ENCODE data around the gene ETS1. TPM values are rescaled to one million over a fixed set of nuclear protein-coding genes. Genes with fewer than 3 reads are reported as not detected.

The ETS1 gene
- total and polyA plus RNA-seq, 2 experiments from 2014 or later = 25.6 to 52.6 TPM

DNA sequence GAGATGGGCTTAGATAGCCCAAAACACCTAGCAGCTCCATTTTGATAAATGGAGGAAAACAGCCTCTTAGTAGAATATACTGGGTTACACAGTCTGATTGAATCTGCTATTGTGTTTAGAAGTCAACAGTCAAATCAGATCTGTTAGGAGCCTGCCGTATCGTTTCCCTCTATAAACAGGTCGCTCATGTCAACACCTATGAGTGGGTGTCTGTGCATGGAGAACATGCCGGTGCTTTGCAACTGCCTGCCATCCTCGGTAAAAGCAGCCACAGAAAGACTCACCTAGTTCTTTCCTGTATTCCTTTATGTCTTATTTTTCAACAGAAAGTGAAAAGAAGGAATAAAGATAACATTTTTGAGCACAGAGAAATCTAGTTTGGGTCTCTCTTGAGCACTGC lies 99.4 kb downstream of the ETS1 start:
- H3K36me3 ChIP-seq (ENCODE audit: insufficient read depth) = peaks cover 28% of the 10 kb centered on the region
- ATAC-seq = no peak
- H3K4me3 Mint-ChIP-seq = no peak overlapping the region

More for the DNA sequence above, 99.4 kb downstream of the ETS1 start:
- TF ChIP-seq ETS1 (IDR thresholded peaks at IDR 0.05) (no peak), ZNF114 (CRISPR knock-in tag; IDR thresholded peaks at IDR 0.05) (no peak), CREB1 (CRISPR knock-in tag; IDR thresholded peaks at IDR 0.05; ENCODE audit: low read depth) (no peak), EZH2 (IDR thresholded peaks at IDR 0.05; ENCODE audit: low read depth, unreplicated experiment) (no peak), POLR2AphosphoS5 (IDR thresholded peaks at IDR 0.05; ENCODE audit: low read depth) (no peak), EZH2phosphoT487 (IDR thresholded peaks at IDR 0.05; ENCODE audit: unreplicated experiment) (no peak), JUNB (IDR thresholded peaks at IDR 0.05; ENCODE audit: unreplicated experiment) (no peak), ZNF331 (CRISPR knock-in tag; IDR thresholded peaks at IDR 0.05; ENCODE audit: low read depth) (no peak), NANOG (IDR thresholded peaks at IDR 0.05; ENCODE audit: borderline replicate concordance) (no peak)
- TF ChIP-seq, protein P1, sequence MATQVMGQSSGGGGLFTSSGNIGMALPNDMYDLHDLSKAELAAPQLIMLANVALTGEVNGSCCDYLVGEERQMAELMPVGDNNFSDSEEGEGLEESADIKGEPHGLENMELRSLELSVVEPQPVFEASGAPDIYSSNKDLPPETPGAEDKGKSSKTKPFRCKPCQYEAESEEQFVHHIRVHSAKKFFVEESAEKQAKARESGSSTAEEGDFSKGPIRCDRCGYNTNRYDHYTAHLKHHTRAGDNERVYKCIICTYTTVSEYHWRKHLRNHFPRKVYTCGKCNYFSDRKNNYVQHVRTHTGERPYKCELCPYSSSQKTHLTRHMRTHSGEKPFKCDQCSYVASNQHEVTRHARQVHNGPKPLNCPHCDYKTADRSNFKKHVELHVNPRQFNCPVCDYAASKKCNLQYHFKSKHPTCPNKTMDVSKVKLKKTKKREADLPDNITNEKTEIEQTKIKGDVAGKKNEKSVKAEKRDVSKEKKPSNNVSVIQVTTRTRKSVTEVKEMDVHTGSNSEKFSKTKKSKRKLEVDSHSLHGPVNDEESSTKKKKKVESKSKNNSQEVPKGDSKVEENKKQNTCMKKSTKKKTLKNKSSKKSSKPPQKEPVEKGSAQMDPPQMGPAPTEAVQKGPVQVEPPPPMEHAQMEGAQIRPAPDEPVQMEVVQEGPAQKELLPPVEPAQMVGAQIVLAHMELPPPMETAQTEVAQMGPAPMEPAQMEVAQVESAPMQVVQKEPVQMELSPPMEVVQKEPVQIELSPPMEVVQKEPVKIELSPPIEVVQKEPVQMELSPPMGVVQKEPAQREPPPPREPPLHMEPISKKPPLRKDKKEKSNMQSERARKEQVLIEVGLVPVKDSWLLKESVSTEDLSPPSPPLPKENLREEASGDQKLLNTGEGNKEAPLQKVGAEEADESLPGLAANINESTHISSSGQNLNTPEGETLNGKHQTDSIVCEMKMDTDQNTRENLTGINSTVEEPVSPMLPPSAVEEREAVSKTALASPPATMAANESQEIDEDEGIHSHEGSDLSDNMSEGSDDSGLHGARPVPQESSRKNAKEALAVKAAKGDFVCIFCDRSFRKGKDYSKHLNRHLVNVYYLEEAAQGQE (IDR thresholded peaks at IDR 0.05; ENCODE audit: unreplicated experiment) = no peak
- TF ChIP-seq, protein P2, sequence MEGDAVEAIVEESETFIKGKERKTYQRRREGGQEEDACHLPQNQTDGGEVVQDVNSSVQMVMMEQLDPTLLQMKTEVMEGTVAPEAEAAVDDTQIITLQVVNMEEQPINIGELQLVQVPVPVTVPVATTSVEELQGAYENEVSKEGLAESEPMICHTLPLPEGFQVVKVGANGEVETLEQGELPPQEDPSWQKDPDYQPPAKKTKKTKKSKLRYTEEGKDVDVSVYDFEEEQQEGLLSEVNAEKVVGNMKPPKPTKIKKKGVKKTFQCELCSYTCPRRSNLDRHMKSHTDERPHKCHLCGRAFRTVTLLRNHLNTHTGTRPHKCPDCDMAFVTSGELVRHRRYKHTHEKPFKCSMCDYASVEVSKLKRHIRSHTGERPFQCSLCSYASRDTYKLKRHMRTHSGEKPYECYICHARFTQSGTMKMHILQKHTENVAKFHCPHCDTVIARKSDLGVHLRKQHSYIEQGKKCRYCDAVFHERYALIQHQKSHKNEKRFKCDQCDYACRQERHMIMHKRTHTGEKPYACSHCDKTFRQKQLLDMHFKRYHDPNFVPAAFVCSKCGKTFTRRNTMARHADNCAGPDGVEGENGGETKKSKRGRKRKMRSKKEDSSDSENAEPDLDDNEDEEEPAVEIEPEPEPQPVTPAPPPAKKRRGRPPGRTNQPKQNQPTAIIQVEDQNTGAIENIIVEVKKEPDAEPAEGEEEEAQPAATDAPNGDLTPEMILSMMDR (conservative IDR thresholded peaks at IDR 0.05; ENCODE audit: low read depth in 2 of 2) = no peak
- TF ChIP-seq, protein P3, sequence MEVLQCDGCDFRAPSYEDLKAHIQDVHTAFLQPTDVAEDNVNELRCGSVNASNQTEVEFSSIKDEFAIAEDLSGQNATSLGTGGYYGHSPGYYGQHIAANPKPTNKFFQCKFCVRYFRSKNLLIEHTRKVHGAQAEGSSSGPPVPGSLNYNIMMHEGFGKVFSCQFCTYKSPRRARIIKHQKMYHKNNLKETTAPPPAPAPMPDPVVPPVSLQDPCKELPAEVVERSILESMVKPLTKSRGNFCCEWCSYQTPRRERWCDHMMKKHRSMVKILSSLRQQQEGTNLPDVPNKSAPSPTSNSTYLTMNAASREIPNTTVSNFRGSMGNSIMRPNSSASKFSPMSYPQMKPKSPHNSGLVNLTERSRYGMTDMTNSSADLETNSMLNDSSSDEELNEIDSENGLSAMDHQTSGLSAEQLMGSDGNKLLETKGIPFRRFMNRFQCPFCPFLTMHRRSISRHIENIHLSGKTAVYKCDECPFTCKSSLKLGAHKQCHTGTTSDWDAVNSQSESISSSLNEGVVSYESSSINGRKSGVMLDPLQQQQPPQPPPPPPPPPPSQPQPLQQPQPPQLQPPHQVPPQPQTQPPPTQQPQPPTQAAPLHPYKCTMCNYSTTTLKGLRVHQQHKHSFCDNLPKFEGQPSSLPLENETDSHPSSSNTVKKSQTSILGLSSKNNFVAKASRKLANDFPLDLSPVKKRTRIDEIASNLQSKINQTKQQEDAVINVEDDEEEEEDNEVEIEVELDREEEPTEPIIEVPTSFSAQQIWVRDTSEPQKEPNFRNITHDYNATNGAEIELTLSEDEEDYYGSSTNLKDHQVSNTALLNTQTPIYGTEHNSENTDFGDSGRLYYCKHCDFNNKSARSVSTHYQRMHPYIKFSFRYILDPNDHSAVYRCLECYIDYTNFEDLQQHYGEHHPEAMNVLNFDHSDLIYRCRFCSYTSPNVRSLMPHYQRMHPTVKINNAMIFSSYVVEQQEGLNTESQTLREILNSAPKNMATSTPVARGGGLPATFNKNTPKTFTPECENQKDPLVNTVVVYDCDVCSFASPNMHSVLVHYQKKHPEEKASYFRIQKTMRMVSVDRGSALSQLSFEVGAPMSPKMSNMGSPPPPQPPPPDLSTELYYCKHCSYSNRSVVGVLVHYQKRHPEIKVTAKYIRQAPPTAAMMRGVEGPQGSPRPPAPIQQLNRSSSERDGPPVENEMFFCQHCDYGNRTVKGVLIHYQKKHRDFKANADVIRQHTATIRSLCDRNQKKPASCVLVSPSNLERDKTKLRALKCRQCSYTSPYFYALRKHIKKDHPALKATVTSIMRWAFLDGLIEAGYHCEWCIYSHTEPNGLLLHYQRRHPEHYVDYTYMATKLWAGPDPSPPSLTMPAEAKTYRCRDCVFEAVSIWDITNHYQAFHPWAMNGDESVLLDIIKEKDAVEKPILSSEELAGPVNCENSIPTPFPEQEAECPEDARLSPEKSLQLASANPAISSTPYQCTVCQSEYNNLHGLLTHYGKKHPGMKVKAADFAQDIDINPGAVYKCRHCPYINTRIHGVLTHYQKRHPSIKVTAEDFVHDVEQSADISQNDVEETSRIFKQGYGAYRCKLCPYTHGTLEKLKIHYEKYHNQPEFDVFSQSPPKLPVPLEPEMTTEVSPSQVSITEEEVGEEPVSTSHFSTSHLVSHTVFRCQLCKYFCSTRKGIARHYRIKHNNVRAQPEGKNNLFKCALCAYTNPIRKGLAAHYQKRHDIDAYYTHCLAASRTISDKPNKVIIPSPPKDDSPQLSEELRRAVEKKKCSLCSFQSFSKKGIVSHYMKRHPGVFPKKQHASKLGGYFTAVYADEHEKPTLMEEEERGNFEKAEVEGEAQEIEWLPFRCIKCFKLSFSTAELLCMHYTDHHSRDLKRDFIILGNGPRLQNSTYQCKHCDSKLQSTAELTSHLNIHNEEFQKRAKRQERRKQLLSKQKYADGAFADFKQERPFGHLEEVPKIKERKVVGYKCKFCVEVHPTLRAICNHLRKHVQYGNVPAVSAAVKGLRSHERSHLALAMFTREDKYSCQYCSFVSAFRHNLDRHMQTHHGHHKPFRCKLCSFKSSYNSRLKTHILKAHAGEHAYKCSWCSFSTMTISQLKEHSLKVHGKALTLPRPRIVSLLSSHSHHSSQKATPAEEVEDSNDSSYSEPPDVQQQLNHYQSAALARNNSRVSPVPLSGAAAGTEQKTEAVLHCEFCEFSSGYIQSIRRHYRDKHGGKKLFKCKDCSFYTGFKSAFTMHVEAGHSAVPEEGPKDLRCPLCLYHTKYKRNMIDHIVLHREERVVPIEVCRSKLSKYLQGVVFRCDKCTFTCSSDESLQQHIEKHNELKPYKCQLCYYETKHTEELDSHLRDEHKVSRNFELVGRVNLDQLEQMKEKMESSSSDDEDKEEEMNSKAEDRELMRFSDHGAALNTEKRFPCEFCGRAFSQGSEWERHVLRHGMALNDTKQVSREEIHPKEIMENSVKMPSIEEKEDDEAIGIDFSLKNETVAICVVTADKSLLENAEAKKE (CRISPR knock-in tag; IDR thresholded peaks at IDR 0.05) = no peak
- H3K9me3 Mint-ChIP-seq = no peaks in the 10 kb centered on the region; the same call in 2 of the 3 replicates
- H3K79me2 ChIP-seq (replicated peaks; ENCODE audit: insufficient read depth) = peaks cover 12% of the 10 kb centered on the region
- H3K9me2 ChIP-seq (ENCODE audit: insufficient read depth) = 0 out of 2 replicates have a peak, but pooled peaks cover 4% of the 10 kb centered on the region
- H3K27me3 ChIP-seq (ENCODE audit: insufficient read depth) = no peaks in the 10 kb centered on the region
- 0 out of 2 replicates have a peak, but pooled peaks cover 4% of the 10 kb centered on the region for H3K4me1 ChIP-seq (ENCODE audit: insufficient read depth)
- no peak overlapping the region for H2AFZ ChIP-seq
- peaks cover 2% of the 10 kb centered on the region for H3K27me3 Mint-ChIP-seq (ENCODE audit: insufficient read depth, low read depth, poor library complexity)
- DNase-seq (ENCODE audit: low spot score) = no peak
- no peak overlapping the region for H3K4me2 ChIP-seq
- H3K27ac ChIP-seq (ENCODE audit: low read depth) = no peak overlapping the region
- 0 out of 2 replicates have a peak, but pooled peaks cover 3% of the 10 kb centered on the region for H3F3A ChIP-seq (replicated peaks; ENCODE audit: low read depth)
- H3K4me1 Mint-ChIP-seq = peaks cover 4% of the 10 kb centered on the region; the same call in 2 of the 3 replicates
- peaks cover 18% of the 10 kb centered on the region for H3K36me3 Mint-ChIP-seq (ENCODE audit: low read depth)
- H3K4me3 ChIP-seq = no peak overlapping the region
- no peak overlapping the region for H3K27ac Mint-ChIP-seq
- H4K20me1 ChIP-seq (replicated peaks; ENCODE audit: insufficient read depth) = peaks cover 6% of the 10 kb centered on the region
